Ovary (tissue), 9 donors: Measurements from ENCODE around the gene LRRC57. TPM values are rescaled to one million over a fixed set of nuclear protein-coding genes. Genes with fewer than 3 reads are reported as not detected.

Experiments
- DNase-seq, 5 donors: peaks; one replicate each; pipeline ENCODE4 v3.0.0-alpha.2; 2019 to 2020
- H3K27ac ChIP-seq, 2 donors: fragments of 200-600 bp; one replicate each; pipeline versions ENCODE4 v1.5.1 to v1.8.0; 2019 to 2022
- H3K27me3 ChIP-seq: fragments of 200-600 bp; one replicate; pipeline ENCODE4 v1.8.0; 2022
- H3K36me3 ChIP-seq: fragments of 200-600 bp; sonication (generic); one replicate; pipeline ENCODE4 v1.5.1; 2019
- H3K4me1 ChIP-seq: one replicate; pipeline ENCODE4 v1.8.1; 2013; ENCODE audit warnings: mild to moderate bottlenecking, moderate library complexity; ENCODE audit not compliant: insufficient read depth
- H3K4me3 ChIP-seq: fragments of 200-600 bp; sonication (generic); one replicate; pipeline ENCODE4 v1.5.1; 2017
- H3K9me3 ChIP-seq, 2 donors: fragments of 200-600 bp in 1 of 2; sonication (generic) in 1 of 2; one replicate each; pipeline versions ENCODE4 v1.5.1 to v1.8.1; 2013 to 2019; ENCODE audit warnings: mild to moderate bottlenecking in 1 of 2, moderate library complexity in 1 of 2
- EP300 ChIP-seq: sonication (generic); formaldehyde crosslinking; IDR thresholded peaks from one replicate; pipeline ENCODE4 v1.6.1; 2017; ENCODE audit warnings: antibody characterized with exemption
- POLR2A ChIP-seq: fragments of 450-650 bp; IDR thresholded peaks from one replicate; pipeline ENCODE4 v1.6.1; 2017; ENCODE audit warnings: antibody characterized with exemption, mild to moderate bottlenecking, moderate library complexity
- WGBS, 3 donors: extraction: QIAGEN DNeasy Blood & Tissue Kit in 1 of 3; methylation state at CpG; one replicate each; pipeline versions ENCODE4 v1.1.5 to v1.1.7; 2013 to 2017; 5-methylcytosine and 5-hydroxymethylcytosine counted together
- intact Hi-C, 4 donors: fragments of 100-400 bp; cut with DNase I; formaldehyde crosslinking; loops; one replicate each; pipeline versions ENCODE4 v1.11.0 to v1.15.1; 2022 to 2023
- polyA plus RNA-seq, 2 donors: library from polyadenylated mRNA; stranded (reverse); fragments of 200-250 nt in 1 of 2; fragments of 350-450 nt in 1 of 2; fragmentation: Illumina TruSeq in 1 of 2; extraction: RNeasy Lipid Tissue Mini Kit (QIAGEN cat#74804) in 1 of 2; gene quantifications; one replicate each; pipeline ENCODE4 v1.2.3, GENCODE V29; 2013 to 2014
- total RNA-seq, 7 donors: library from RNA; depleted of rRNA in 2 of 7; stranded (reverse); fragments of >200 nt in 2 of 7; fragmentation: NEBNext Ultra II Directional in 3 of 7; extraction: Animal tissue kit (Norgen Biotek cat#: 25700) in 3 of 7; gene quantifications; one replicate each; pipeline versions ENCODE4 v1.1.0 to v1.2.4, GENCODE V29; 2016 to 2023
- TF ChIP-seq, protein P1 (sequence below), 3 donors: fragments of 450-650 bp in 2 of 3; fragments of 200-600 bp in 1 of 3; IDR thresholded peaks; one replicate each; pipeline versions ENCODE4 v1.5.1 to v1.8.0; 2016 to 2022; ENCODE audit warnings: antibody characterized with exemption in 3 of 3, mild to moderate bottlenecking in 1 of 3
- donor health status: DM: no; HTN: no; CAD: no; lungs with moderate emphysema.
- donor health status: DM: no; HTN: no; CAD: no.
- donor health status: Bipolar disorder and iron deficiency.
- donor health status: DM: yes; HTN: yes; CAD: no.
- donor health status: DM: no; HTN: no; CAD: no.
- donor health status: DM: yes; HTN: yes; CAD: no.

Gene LRRC57
- total and polyA plus RNA-seq, 9 donors, result 7.9 to 28.7 (median 17.7) TPM

DNA sequence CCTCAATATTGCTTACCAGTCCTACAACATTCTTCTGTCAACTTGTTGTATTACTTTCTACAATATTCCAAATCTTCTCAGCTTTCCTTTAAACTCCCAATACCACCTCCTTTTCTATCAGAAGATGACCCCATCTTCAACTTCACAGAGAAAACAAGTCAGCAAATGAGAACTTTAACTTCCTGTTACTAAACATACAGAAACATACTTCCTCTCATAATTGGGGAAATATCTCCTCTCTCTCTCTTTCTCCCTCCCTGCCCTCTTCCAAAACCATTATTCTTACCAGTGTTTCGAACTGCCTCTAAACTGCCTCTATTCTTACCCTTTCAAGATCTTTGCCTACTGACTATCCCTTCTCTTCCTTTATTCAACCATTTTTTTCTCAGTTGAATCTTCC is 54.9 kb downstream of the LRRC57 start:
- H3K36me3 ChIP-seq, result no peaks in the 10 kb centered on the region

DNA sequence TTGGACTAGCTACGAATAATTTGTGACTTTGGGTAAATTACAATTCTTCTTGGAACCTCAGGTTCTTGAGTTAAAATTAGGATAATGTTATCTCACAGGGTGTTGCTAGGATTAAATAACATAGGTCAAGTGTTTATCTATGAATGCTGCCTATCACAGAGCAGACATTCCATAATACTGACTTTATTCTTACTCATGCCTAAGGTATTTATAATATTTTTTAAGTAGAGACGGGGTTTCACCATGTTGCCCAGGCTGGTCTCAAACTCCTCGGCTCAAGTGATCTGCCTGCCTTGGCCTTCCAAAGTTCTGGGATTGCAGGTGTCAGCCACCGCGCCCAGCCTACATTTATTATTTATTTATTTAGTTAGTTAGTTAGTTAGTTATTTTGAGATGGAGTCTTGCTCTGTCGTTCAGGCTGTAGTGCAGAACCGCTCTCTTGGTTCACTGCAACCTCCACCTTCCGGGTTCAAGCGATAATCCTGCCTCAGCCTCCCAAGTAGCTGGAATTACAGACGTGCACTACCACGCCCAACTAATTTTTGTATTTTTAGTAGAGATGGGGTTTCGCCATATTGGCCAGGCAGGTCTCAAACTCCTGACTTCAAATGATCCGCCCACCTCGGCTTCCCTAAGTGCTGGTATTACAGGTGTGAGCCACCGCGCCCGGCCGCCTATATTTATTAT is 56.9 kb downstream of the LRRC57 start:
- Histone ChIP-seq H3K4me3 (peak overlapping the region; percentile 49), H3K27ac (peak overlapping the region; percentile 85 to 87), H3K27me3 (no peaks in the 10 kb centered on the region), H3K9me3 (no peaks in the 10 kb centered on the region), H3K36me3 (no peaks in the 10 kb centered on the region), H3K4me1 (peaks cover 6% of the 10 kb centered on the region)
- TF ChIP-seq, protein P1, sequence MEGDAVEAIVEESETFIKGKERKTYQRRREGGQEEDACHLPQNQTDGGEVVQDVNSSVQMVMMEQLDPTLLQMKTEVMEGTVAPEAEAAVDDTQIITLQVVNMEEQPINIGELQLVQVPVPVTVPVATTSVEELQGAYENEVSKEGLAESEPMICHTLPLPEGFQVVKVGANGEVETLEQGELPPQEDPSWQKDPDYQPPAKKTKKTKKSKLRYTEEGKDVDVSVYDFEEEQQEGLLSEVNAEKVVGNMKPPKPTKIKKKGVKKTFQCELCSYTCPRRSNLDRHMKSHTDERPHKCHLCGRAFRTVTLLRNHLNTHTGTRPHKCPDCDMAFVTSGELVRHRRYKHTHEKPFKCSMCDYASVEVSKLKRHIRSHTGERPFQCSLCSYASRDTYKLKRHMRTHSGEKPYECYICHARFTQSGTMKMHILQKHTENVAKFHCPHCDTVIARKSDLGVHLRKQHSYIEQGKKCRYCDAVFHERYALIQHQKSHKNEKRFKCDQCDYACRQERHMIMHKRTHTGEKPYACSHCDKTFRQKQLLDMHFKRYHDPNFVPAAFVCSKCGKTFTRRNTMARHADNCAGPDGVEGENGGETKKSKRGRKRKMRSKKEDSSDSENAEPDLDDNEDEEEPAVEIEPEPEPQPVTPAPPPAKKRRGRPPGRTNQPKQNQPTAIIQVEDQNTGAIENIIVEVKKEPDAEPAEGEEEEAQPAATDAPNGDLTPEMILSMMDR (IDR thresholded peaks at IDR 0.05), result no peak
- no peak for TF ChIP-seq EP300
- TF ChIP-seq POLR2A, result no peak
- intact Hi-C loops, result no loop called here
- no peak for DNase-seq
- WGBS, 3 donors, result 82 to 83% (median 83%) methylated on average over 18 of the region's 18 CpGs

More for the DNA sequence above, 54.9 kb downstream of the LRRC57 start:
- H3K4me3 ChIP-seq, result no peak overlapping the region
- H3K27me3 ChIP-seq, result no peaks in the 10 kb centered on the region
- H3K9me3 ChIP-seq, result no peaks in the 10 kb centered on the region
- H3K4me1 ChIP-seq, result peaks cover 6% of the 10 kb centered on the region
- TF ChIP-seq POLR2A (no peak), EP300 (no peak)
- TF ChIP-seq, protein P1 (IDR thresholded peaks at IDR 0.05), result no peak
- no peak for DNase-seq
- intact Hi-C loops, result no loop called here
- WGBS, 3 donors, result 92 to 98% (median 93%) methylated on average over 1 of the region's 1 CpG
- no peak overlapping the region for H3K27ac ChIP-seq

DNA sequence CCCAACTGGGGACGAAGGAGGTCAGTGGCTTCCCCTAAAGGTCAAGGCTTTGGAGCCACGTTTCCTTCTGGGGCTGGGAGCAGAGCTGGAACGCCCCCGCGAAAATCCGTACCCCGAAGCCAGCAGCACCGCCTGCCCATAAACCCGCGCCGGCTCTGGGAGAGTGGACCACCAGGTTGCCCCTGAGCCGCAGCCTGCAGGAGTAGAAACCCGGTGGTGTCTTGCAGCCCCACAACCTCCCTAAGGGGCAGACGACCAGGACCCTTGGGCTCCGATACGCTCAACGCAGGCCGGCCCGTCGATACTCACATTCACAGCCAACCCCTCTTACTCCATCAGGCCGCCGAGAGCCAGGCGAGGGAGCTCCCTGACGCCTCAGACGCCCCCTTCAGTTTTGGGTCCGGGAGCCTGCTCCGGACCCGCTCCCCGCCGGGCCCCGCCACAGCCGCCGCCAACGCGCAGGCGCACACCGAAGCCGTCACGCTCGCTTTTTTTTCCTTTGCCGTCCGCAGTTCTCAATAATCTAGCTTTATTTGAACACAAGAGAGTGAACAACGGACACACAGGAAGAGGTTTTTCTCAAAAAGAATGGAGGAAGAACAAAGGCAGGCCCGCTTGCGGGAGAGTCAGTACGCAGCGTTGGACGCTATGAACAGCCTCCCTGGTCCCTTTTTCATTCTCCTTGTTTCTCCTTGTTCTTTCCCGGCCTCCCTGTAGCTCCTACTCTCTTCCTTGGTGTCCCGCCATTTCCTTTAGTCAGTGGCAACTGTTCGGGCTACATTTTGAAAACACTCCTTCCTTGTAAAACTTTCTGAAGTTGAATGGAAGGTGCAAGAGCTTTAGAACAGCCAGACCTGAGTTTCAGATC is 57.7 kb downstream of the LRRC57 start, which contains the start of gene ZNF106:
TSS of gene ZNF106 (minus strand) at position 471 of the 868 bp plus-strand sequence. CDS start 18,852 bp downstream, outside the sequence.
- peak within 1 kb of the TSS; percentile 49 for H3K4me3 ChIP-seq
- no peaks in the 10 kb centered on the region for H3K9me3 ChIP-seq
- peaks cover 3% of the 10 kb centered on the region for H3K4me1 ChIP-seq
- peak within 1 kb of the TSS; percentile 85 to 87 for H3K27ac ChIP-seq
- intact Hi-C loops, result no loop called here
- peak; percentile 86 to 93 (median 91) for DNase-seq
- TF ChIP-seq POLR2A (peak; percentile 79), EP300 (no peak)
- TF ChIP-seq, protein P1 (IDR thresholded peaks at IDR 0.05), result peak in 1 of 3 donors; percentile 28
- no peaks in the 10 kb centered on the region for H3K36me3 ChIP-seq
- no peaks in the 10 kb centered on the region for H3K27me3 ChIP-seq
- WGBS, 3 donors, result 0 to 1% (median 1%) methylated on average over 50 to 51 of the region's 51 CpGs

DNA sequence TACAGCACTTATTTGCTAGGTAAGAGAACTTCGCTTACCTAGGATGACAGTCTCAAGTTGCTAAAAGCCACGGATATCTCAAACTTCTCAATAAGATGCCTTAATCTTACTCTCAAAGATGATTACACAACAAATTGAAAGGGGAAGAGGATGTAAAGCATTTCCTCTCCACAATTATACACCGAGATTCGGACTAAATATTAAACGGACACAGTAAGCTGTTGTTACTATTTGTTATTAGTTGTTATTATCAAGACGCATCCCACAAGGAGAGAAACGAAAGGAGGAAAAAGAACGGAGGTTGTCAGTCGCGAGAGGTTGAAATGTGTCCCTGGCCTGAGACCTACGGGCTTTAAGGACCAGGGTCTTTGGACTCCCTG is 58.3 kb downstream of the LRRC57 start:
- no peaks in the 10 kb centered on the region for H3K36me3 ChIP-seq
- peaks cover 3% of the 10 kb centered on the region for H3K4me1 ChIP-seq
- WGBS, 3 donors, result 1 to 3% (median 2%) methylated on average over 11 of the region's 11 CpGs
- intact Hi-C loops, result no loop called here
- peak overlapping the region; percentile 85 to 87 for H3K27ac ChIP-seq
- no peaks in the 10 kb centered on the region for H3K27me3 ChIP-seq
- H3K4me3 ChIP-seq, result peak overlapping the region; percentile 49
- no peak for DNase-seq
- TF ChIP-seq EP300, result no peak
- TF ChIP-seq, protein P1 (IDR thresholded peaks at IDR 0.05), result no peak
- no peak for TF ChIP-seq POLR2A
- no peaks in the 10 kb centered on the region for H3K9me3 ChIP-seq

Other genes starting within 250 kb of the LRRC57 start
- 10 to 100 TPM in 3 of 7 donors, 1 to 10 TPM in 4; 6.4 to 19.1 (median 8.0) TPM for gene CAPN3, start 189.3 kb downstream of the LRRC57 start, total RNA-seq
- gene CAPN3, start 189.3 kb downstream of the LRRC57 start, polyA plus RNA-seq, result 10 to 100 TPM in 1 of 2 donors, 1 to 10 TPM in 1; 7.9 to 14.1 TPM
- 10 to 100 TPM; 27.5 to 59.0 (median 43.4) TPM for gene ZNF106, start 57.7 kb downstream of the LRRC57 start, total RNA-seq
- 10 to 100 TPM; 12.2 to 44.1 TPM for gene ZNF106, start 57.7 kb downstream of the LRRC57 start, polyA plus RNA-seq
- 10 to 100 TPM; 37.9 to 58.9 (median 53.0) TPM for gene SNAP23, start 53.2 kb downstream of the LRRC57 start, total RNA-seq
- 10 to 100 TPM; 39.3 to 93.0 TPM for gene SNAP23, start 53.2 kb downstream of the LRRC57 start, polyA plus RNA-seq
- 10 to 100 TPM; 11.1 to 22.9 (median 17.8) TPM for gene HAUS2, start within 50 bp of the LRRC57 start, total RNA-seq
- 10 to 100 TPM; 13.2 to 18.7 TPM for gene HAUS2, start within 50 bp of the LRRC57 start, polyA plus RNA-seq
- gene STARD9, start 26.8 kb upstream of the LRRC57 start, total RNA-seq, result 10 to 100 TPM; 14.8 to 40.3 (median 29.8) TPM
- gene STARD9, start 26.8 kb upstream of the LRRC57 start, polyA plus RNA-seq, result 10 to 100 TPM; 11.3 to 13.8 TPM
- gene CDAN1, start 188.3 kb upstream of the LRRC57 start, total RNA-seq, result 10 to 100 TPM; 16.9 to 50.6 (median 27.1) TPM
- gene CDAN1, start 188.3 kb upstream of the LRRC57 start, polyA plus RNA-seq, result 10 to 100 TPM in 1 of 2 donors, 1 to 10 TPM in 1; 7.5 to 20.9 TPM